IPS DF 4.7 (cell line): ENCODE results near the gene MKNK1.

Experiments used
- DNase-seq: peaks from one replicate; pipeline ENCODE4 v3.0.0-alpha.2; 2013; ENCODE audit warnings: low spot score; ENCODE audit errors: extremely low read depth

Gene MKNK1

DNA sequence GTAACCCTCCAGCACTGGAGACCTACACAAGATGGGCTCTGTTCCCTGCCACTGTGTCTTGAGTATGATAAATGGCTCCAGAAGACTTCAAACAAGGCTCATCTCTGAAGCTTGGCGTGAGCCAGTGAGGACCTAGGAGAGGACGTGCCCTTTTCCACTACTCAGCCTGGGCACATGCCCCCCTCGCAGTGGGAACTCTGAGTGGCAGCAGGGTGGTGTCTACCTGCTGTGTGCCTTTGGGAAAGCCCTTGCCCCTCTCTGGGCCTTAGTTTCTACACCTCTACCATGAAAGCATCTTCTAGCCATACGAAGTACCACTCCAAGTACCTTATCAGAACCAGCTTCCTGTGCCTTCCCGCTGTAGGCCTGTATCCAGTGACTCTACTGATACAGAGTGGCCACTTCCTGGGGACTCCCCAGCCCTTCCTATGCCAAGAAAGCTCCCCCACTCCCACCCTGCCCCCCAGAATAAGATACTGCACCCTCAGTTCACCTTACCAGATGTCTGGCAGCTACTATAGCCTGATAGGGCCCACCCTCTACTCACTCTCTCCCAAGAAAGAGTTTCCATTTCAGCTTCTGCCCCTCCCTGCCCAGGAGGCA lies 15.7 kb upstream of the MKNK1 start:
- DNase-seq: no peak

GRCh38 chr1:46618754-46619415 lies 14.8 kb upstream of the MKNK1 start:
- DNase-seq: no peak

DNA sequence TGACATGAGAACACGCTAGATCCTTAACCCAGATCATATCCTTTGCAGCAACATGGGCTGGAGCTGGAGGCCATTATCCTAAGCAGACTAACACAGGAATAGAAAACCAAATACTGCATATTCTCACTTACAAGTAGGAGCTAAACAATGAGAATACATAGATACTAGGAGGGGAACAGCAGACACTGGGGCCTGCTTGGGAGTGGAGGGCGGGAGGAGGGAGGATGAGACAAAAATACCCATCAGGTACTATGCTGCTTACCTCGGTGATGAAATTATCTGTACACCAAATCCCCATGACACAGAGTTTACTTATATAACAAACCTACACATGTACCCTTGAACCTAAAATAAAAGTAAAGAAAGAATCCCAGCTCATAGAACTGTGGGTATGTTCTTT lies 13.8 kb upstream of the MKNK1 start:
- DNase-seq: no peak

DNA sequence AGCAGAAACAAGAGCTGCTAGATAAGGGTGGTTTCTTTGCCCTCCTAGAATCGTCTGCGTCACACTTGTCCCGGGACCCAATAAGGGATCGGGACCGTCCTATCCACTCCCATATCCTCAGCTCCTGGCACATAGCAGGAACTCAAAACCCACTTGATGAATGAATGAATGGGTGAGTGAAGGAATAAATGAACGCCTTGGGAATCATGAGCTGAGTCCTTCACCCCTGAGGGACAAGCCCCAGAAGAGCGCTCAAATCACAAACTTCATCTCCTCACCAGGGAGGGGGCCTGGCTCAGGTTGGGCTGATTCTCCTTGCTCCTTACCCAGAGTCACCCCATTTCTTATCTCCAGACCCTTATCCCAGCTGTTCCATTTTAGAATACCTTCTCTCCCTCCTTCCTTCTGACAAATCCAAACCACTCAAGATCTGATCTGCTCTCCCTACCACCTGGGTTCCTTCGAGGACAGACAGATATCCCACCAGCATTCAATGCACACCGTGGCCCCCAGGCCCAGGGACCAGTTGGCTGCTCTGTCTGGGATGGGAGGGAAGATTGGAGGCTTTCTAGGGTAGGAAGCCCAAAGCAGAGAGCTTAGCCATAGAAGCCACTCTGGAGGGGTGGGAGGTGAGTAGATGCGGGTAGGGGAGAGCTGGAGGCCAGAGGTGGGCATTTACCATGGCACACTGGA lies 13.2 kb upstream of the MKNK1 start:
- DNase-seq: no peak

DNA sequence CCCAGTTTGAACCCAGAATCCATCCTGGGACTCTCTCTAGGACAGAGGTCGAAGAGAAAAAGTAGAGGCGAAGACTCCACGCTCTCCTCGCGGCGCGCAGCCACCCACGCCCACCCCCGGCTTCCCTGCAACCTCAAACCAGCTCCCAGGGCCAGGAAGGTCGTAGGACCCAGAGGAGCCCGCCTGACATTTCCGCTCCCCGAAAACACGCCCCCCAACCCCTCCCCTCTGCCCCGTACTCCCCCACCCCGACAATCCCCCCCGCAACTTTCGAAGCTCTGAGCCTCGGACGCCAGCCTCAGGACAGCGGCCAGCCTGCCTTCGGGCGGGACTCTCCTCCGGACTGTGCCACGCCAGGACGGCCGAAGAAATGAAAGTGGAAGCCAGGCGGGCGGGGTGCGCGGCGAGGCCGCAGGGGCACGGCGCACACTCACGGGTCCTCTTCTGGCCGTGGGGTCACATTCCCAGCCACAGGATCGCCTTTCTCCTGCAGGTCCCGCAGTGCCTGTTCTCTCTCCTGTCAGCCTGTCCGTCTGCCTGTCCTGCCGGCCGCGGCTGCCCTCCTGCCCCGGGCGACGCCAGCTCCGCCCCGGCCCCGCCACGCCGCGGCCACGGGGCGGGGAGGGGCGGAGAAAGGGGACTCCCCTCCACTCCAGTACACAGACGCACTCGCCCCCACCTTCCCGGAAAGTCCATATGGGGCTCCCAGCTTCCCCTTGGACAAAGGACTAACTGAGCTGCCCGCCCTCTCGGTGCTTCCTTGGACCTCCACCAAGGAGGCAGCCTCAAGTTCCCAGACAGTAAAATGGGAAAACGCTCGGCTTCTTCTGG lies 12.4 kb upstream of the MKNK1 start, which contains the start of gene MOB3C:
TSS of gene MOB3C (minus strand) at position 535 of the 831 bp plus-strand sequence. CDS start 3,490 bp downstream, outside the sequence.
- no peak for DNase-seq

DNA sequence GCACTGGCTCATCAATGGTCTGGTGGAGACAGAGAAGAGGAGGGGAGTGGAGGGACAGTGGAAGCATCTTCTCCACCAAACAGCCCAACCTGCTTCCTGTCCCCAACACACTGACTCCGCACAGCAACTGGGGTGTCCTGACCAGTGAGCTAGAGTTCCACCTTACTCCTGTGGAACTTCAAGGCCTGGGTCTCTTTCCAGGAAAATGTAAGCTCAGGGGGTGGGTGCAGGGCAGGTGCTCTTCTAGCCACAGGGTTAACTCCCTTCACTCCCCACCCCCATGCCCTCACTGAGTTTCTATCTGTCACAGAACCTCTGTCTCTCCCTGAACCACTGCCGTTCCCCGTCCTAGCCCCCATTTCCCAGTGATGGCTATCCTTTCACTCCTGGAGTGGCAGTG lies 11.7 kb upstream of the MKNK1 start:
- no peak for DNase-seq

DNA sequence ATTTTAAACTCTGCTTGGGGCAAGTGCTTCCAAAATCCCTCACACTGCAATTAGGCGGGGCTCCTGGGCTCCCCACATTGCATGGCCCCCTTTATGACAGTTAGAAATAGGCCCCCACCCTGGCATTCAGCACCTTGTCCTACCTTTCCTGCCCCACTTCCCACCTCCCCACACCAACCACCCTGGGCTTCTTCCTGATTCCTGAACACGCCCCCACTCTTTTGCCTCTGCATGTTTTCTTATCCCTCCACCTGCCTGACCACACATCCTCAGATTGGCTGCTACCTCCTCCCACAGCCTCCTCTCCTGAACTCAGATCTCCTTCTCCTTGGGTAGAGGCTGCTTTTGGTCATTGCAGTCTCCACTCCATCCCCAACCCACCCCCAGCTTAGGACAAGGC lies 11.0 kb upstream of the MKNK1 start:
- DNase-seq: no peak

- DNase-seq: no peak
Observed at GRCh38 chr1:46614604-46614984, 10.5 kb upstream of the MKNK1 start.

DNA sequence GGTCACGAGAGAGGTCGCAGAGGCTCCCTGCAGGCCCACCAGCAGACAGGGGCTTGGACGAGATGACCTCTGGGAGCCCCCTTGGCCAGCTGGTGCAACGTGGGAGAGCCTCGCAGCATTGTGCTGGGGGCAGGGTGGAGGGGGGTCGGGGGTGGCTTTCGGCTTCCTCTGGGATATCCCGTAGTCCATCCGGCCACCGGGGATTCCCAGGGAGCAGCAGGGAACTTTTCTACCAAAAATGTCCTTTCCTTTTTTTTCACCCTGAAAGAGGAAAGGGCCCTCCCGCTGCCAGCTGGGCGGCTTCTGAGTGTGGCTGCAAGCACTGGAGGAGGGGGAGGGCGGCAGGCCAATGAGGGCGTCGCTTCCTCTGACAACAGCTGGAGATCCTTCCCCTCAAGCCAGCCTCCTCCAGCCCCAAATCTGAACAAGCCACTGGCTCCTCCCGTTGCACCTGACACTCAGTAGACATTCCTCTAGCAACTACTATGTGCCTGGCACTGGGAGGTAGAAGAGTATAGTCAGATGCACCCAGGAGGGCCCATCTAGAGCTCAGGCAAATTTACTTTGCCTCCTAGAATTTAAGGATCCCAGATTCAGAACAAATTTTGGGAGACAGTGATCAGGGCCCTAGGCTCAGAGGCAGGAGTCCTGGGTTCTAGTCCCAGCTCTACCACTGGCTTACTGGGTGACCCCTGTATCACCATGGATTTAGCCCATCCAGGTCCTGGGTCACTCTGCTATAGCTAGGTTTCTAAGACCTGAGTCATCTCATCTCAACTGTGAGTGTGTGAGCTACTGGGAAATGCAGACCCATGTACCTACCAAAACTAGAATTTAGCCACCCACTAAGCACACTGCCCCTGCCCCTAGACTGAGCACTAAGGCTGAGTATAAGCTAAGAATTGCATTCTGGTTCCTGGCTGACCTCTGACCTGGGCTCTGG lies 9.9 kb upstream of the MKNK1 start:
- no peak for DNase-seq

DNA sequence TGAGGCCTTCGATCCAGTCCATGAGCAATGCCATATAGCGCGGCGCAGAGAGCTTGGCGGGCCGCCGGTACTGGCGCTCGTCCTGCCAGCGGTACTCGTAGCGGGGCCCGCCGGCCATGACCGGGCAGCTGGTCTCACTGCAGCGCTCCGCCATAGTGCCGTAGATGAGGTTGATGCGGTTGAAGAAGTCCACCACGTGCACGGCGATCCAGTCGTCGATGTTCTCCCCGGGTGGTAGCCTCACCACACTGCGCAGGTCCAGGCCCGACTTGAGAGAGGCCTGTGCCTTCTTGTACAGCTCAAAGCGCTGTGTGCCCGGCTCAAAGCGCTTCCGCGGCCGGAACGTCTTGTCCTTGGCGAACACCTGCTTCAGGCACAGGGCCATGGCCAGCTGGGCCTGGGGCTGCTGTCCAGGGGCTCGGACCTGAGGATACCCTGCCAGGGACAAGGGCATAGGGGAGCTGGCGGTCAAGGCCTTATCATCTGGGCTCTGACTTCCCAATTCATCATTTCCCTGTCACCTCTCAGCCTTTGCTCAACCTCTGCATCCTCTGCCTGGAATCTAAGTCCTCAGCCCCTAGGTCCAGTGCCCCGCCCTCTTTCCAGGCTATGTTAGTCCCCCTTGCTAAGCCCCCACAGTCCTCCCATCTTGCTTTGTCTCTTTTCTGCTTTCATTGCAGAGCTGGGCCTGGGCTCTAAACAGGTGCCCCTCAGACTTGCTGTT lies 9.0 kb upstream of the MKNK1 start:
- no peak for DNase-seq

DNA sequence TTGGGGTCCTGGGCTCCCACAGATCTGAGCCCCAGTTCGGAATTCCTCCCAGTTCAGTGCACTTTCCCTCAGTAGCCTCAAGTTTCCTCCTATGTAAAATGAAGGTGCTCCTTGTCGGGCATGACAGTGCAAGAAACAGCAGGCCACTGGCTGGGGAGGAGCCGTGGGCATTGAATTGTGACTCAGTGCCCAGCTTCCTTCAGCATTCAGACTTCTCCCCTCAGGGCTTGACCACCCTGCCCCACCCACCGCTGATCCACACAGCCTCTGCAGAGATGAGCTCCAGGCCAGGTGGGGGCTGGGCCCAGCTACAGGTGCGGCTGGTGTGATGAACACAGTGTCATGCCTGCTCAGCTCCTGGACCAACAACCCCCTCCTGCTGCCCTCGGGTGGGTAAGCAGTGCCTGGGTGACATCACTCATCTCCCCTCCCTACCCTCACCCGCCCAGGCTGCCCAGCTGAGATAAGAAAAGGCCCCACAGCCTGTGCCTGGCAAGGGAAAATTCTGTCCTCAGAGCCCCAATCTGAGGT lies 7.7 kb upstream of the MKNK1 start:
- no peak for DNase-seq

DNA sequence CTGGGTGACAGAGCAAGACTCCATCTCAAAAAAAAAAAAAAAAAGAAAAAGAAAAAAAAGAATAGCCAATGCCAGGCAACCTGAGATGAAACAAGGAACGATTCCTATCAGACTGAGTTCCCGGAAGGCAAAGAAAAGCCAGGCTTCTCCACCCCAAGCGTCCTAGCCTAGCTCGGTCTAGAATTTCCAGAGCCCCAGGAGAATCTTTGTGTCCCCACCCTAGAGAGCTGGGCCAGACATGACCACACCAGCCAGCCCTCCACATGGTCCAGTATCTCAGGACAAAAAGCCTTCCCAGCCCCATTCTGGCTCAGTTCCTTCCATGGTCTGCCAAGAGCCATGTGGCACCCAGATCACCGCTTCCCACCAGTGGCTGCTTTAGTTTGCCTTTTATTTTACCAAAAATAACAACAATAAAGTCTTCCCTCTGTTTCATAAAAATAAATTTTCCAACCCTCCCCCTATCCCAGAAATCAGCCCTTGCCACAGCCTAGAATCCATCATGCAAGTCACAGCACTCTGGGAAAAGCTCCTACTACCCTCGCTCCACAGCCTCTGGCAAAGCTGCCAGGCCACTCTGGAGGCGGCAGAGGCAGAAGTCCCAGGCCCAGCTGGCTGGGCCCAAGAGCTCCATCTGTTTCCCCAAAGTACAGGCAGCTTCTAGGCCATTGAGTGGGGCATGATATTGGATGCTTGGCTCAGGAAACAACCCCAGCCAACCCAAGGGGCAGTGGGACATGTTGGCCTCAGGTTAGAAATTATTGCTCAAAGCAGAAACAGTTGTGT lies 3.5 kb upstream of the MKNK1 start:
- DNase-seq: no peak

DNA sequence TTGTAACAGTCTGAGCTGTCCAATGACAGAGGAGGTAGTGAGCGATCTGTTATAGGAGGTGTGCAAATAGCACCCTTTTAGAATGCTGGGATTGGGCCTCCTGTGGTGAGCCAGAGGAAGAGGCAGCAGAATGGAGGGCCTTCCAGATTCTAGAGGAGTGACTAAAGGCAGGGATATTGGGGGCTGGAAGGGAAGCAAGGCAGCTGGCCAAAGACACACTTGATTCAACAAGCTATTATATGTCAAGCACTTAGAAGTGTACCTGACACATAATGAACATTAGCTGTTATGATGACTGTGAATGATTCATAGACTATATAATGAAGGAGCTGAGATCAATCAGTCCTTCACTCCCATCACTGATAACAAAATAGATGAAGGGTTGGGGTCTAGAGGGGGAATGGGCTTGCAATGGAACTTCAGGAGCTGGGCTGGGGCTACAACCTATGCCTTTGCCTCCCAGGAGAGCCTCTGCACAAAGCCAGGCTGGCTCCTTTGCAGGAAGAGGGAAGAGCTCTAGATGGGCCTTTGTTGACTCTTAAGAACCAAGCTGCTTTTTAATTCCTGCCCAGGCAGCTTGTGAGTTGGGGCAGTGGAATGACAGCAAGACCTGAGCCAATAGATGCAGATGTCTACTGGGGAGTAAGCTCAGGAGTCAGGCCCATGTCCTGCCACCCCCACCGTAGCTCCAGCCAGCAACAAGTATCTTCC lies 2.3 kb upstream of the MKNK1 start:
- no peak for DNase-seq

DNA sequence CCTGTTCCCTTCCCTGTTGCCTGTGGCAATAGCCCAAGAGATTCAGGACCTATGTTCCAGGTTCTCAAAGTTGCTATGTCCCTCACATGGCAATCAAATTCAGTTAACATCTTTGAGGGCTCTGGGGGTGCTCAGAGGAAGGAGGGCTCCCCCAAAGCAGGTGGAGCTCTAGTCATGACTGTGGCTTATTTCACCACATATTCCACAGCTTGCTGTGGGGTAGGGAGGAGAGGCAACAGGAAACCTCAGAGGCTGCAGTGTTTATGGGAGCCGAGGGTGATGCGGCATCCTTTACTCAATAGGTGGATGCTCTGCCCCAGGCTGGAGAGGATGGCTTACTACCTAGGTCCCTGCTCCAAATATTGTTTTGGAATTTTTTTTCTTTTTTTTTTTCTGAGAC lies 1.2 kb upstream of the MKNK1 start:
- no peak for DNase-seq

GRCh38 chr1:46603481-46603857 lies 599 bp downstream of the MKNK1 start:
- no peak for DNase-seq

GRCh38 chr1:46601257-46602007 lies 2.6 kb downstream of the MKNK1 start:
- no peak for DNase-seq

DNA sequence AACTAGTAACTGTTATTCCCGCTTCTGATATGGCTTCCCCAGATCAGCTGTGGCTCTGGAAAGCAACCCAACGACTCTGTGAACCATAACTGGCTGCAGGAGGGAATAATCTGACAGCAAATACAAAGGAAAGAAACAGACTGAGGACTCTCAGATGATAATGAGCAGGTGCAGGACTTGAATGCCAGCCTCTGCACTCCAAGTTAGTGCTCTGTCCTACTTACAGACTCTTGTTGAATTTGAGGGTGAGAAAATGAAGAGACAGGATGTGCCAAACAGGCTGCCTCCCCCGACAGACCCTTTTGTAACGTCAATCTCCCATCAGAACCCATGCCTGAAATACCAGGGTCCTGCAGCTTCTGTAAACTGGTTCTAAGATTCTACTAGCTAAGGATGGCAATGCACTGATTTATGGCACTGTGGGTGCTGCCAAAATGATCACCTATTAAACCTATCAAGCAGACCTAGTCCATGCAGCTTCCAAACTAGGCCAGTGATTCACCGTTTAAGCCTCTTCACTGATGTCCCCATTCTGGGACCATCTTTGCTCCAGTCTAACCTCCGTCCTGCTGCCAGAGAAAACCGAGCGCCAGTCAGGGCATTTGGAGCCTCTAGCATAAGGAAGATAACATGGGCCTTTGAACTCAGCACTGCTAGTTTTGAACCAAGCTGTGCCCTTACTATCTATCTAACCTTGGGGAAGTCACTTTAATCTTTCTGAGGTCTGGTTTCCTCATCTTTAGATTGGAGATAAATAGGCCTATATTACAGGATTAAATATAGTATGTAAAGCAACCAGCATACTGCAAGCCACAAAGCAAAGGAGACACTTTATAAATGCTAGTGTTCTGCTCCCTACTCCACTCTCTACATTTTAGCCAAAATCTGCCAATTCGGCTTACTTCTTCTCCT lies 4.8 kb downstream of the MKNK1 start:
- no peak for DNase-seq
